Brain microvascular endothelial cell (primary cell): ENCODE data around the gene KCTD1.

ENCODE experiments used
- DNase-seq: peaks from one replicate; pipeline ENCODE4 v3.0.0-alpha.2; 2020
- H3K27ac ChIP-seq: fragments of 250-450 bp; sonication (Bioruptor Pico); 2 replicates; pipeline ENCODE4 v1.5.1; 2020; ENCODE audit warnings: mild to moderate bottlenecking, moderate library complexity
- H3K27me3 ChIP-seq: fragments of 250-450 bp; sonication (Bioruptor Pico); replicated peaks from 2 replicates; pipeline ENCODE4 v1.5.1; 2020; ENCODE audit warnings: mild to moderate bottlenecking
- H3K36me3 ChIP-seq: fragments of 250-450 bp; sonication (Bioruptor Pico); replicated peaks from 2 replicates; pipeline ENCODE4 v1.5.1; 2020; ENCODE audit warnings: mild to moderate bottlenecking
- H3K4me3 ChIP-seq: 2 replicates; pipeline ENCODE4 v1.5.1; 2011; ENCODE audit warnings: low read depth, mild to moderate bottlenecking, control low read depth, low read length, moderate library complexity
- CTCF ChIP-seq: IDR thresholded peaks from 2 replicates; pipeline ENCODE4 v1.5.1; 2011; ENCODE audit warnings: low read depth, mild to moderate bottlenecking, moderate library complexity, low read length, control low read depth, inconsistent platforms; ENCODE audit errors: missing control alignments
- in situ Hi-C: cut with HindIII; loops from 2 replicates; pipeline ENCODE4 v1.10.0; 2017; ENCODE audit warnings: low sequenced_read_pairs, low pct_ligation_motif_present

The KCTD1 gene

DNA sequence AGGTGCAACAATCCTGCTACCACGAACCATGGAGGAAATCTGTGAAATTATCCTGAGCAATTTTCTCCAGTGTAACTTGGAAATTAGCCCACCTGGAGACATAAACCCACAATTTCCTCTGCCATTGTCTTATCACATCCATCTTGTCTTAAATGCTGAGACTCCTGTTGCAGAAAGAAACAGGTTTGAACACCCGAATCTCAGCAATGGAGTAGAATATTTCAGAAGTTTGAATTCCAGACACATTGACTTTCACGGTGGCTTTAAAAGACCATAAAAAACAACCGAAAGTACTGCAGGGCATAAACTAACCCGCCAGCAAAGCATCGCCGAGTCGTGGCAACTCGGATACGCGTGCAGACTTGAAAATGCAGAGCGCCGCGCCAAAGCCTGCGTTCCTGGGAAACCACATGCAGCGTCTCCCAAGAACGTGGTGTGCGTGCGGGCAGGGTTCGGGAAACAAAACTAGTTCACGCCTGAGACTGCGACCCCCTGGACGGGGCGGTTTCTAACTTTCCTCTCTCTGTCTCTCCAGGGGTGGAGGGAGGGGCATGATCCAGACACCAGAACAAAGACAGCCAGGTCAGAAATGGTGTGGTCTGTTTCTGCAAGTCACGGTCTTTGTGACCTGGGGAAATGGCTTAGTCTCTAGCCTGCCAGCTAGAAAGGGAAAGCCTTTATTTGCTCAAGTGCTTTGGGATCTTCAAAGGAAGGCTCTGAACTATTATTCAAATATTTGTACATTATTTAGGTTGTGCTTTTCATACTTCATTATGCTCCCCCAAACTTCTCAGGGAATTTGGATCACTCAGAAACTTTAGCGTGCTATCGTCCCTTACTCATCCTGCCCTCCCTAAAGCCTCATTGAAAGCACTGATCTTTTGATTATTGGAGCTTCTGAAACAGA lies 26.9 kb upstream of the KCTD1 start:
- TF ChIP-seq CTCF, result no peak
- peak overlapping the region; percentile 55 for H3K4me3 ChIP-seq
- DNase-seq, result peak; percentile 59
- H3K27me3 ChIP-seq, result peaks cover 3% of the 10 kb centered on the region
- no peaks in the 10 kb centered on the region for H3K36me3 ChIP-seq
- in situ Hi-C loops, result no loop called here
- peak overlapping the region; percentile 17 for H3K27ac ChIP-seq

GRCh38 chr18:26568926-26569665 lies 20.7 kb upstream of the KCTD1 start:
- in situ Hi-C loops, result no loop called here
- Histone ChIP-seq H3K36me3 (no peaks in the 10 kb centered on the region), H3K4me3 (no peak overlapping the region), H3K27me3 (no peaks in the 10 kb centered on the region), H3K27ac (no peak overlapping the region)
- no peak for TF ChIP-seq CTCF
- no peak for DNase-seq

- H3K27me3 ChIP-seq, result no peaks in the 10 kb centered on the region
- TF ChIP-seq CTCF, result no peak
- no peak overlapping the region for H3K27ac ChIP-seq
- no peak for DNase-seq
- in situ Hi-C loops, result no loop called here
- no peaks in the 10 kb centered on the region for H3K36me3 ChIP-seq
- H3K4me3 ChIP-seq, result no peak overlapping the region
Measured at GRCh38 chr18:26568513-26568912, 20.2 kb upstream of the KCTD1 start.

- no peak for DNase-seq
- no peak for TF ChIP-seq CTCF
- no peak overlapping the region for H3K27ac ChIP-seq
- H3K4me3 ChIP-seq, result no peak overlapping the region
- in situ Hi-C loops, result no loop called here
- H3K36me3 ChIP-seq, result no peaks in the 10 kb centered on the region
- no peaks in the 10 kb centered on the region for H3K27me3 ChIP-seq
Measured at GRCh38 chr18:26566874-26567555, 18.7 kb upstream of the KCTD1 start.

- Histone ChIP-seq H3K27ac (no peak overlapping the region), H3K36me3 (no peaks in the 10 kb centered on the region), H3K27me3 (no peaks in the 10 kb centered on the region), H3K4me3 (no peak overlapping the region)
- in situ Hi-C loops, result no loop called here
- DNase-seq, result no peak
- TF ChIP-seq CTCF, result no peak
Measured at GRCh38 chr18:26565514-26565913, 17.2 kb upstream of the KCTD1 start.
